GM12878 (cell line): ENCODE results near the gene TTLL3. TPM values are rescaled to one million over a fixed set of nuclear protein-coding genes. Genes with fewer than 3 reads are reported as not detected.
"Not testable (repeated sequence)": the region's sequence is repeated elsewhere in the genome, so short reads cannot be mapped to it uniquely, and the experiment has no call there.

Experiments
- ATAC-seq: fragments of 200-7000 bp; cut with Tn5 transposase; 3 replicates; pipeline ENCODE4 v1.9.1; 2020; ENCODE audit warnings: mild to moderate bottlenecking, moderate library complexity
- BruUV-seq: library from RNA; stranded (reverse); fragments of 400-500 nt; replicated peaks from 2 replicates; lab custom pipeline; 2021; lab: Mats Ljungman, UMichigan
- CTCF ChIA-PET: fragments of 300-600 bp; sonication (Branson Sonifier 250); formaldehyde crosslinking; extraction: SDS; loops from one replicate; lab custom pipeline; 2021; ENCODE audit warnings: inconsistent platforms; lab: Yijun Ruan, JAX
- POLR2A ChIA-PET: fragments of 350-600 bp; formaldehyde crosslinking; extraction: SDS; loops from one replicate; lab custom pipeline; 2021; ENCODE audit warnings: inconsistent platforms; lab: Charles Lee
- RAD21 ChIA-PET: fragments of 300-600 bp; sonication (Branson Sonifier 250); formaldehyde crosslinking; loops from one replicate; lab custom pipeline; 2023; ENCODE audit warnings: antibody characterized with exemption; ENCODE audit not compliant: unreplicated experiment; lab: Charles Lee
- SMC1A ChIA-PET: fragments of 300-600 bp; sonication (Branson Sonifier 250); formaldehyde crosslinking; loops from one replicate; lab custom pipeline; 2023; ENCODE audit not compliant: unreplicated experiment, uncharacterized antibody; lab: Charles Lee
- DNase-seq: peaks from one replicate; pipeline ENCODE4 v3.0.0-alpha.2; 2011; ENCODE audit warnings: low read depth, low spot score
- FAIRE-seq: peaks from 3 replicates; lab custom pipeline; 2011; peaks lifted over from hg19 to GRCh38; lab: Jason Lieb, UNC
- H2AFZ ChIP-seq: 2 replicates; pipeline ENCODE4 v1.6.0; 2011; ENCODE audit warnings: low read depth, low read length, control low read depth; ENCODE audit not compliant: control insufficient read depth
- H3K27ac ChIP-seq: 2 replicates; pipeline ENCODE4 v1.5.1; 2011; ENCODE audit warnings: control low read depth; ENCODE audit not compliant: control insufficient read depth, insufficient read depth
- H3K27me3 ChIP-seq, 2 experiments: replicated peaks in 1 of 2; 2 replicates each; pipeline versions ENCODE4 v1.6.0 to v1.6.1; 2011; ENCODE audit warnings: low read length in 1 of 2; ENCODE audit not compliant: control insufficient read depth in 2 of 2, insufficient read depth in 2 of 2
- H3K36me3 ChIP-seq, 2 experiments: 2 replicates each; pipeline ENCODE4 v1.5.1; 2011; ENCODE audit warnings: low read length in 1 of 2; ENCODE audit not compliant: control insufficient read depth in 2 of 2, insufficient read depth in 2 of 2
- H3K4me1 ChIP-seq: 2 replicates; pipeline ENCODE4 v1.6.1; 2011; ENCODE audit warnings: mild to moderate bottlenecking, low read length, moderate library complexity, mixed read lengths; ENCODE audit not compliant: control insufficient read depth, insufficient read depth
- H3K4me2 ChIP-seq: 2 replicates; pipeline ENCODE4 v1.6.0; 2011; ENCODE audit warnings: control low read depth; ENCODE audit not compliant: control insufficient read depth, insufficient read depth
- H3K4me3 ChIP-seq: fragments of 200-600 bp; sonication (generic); 2 replicates; pipeline ENCODE4 v1.5.1; 2016
- H3K79me2 ChIP-seq: 2 replicates; pipeline ENCODE4 v1.6.0; 2011; ENCODE audit warnings: low read length; ENCODE audit not compliant: control insufficient read depth, insufficient read depth
- H3K9ac ChIP-seq: 2 replicates; pipeline ENCODE4 v1.8.0; 2011; ENCODE audit warnings: low read length, control low read depth, mixed read lengths; ENCODE audit not compliant: control insufficient read depth, insufficient read depth
- H3K9me3 ChIP-seq: replicated peaks from 3 replicates; pipeline ENCODE4 v1.5.1; 2011; ENCODE audit warnings: mild to moderate bottlenecking, low read length; ENCODE audit not compliant: control insufficient read depth, insufficient read depth
- H4K20me1 ChIP-seq: 2 replicates; pipeline ENCODE4 v1.6.0; 2011; ENCODE audit not compliant: control insufficient read depth, insufficient read depth
- E4F1 ChIP-seq: fragments of 450-650 bp; IDR thresholded peaks from 2 replicates; pipeline ENCODE4 v1.6.1; 2018; ENCODE audit warnings: borderline replicate concordance, mild to moderate bottlenecking; ENCODE audit not compliant: partially characterized antibody
- FOXK2 ChIP-seq: fragments of 450-650 bp; IDR thresholded peaks from 2 replicates; pipeline ENCODE4 v1.6.1; 2017; ENCODE audit warnings: mild to moderate bottlenecking, moderate library complexity
- KDM1A ChIP-seq: fragments of 200-600 bp; sonication (generic); IDR thresholded peaks from 2 replicates; pipeline ENCODE4 v1.6.1; 2016; ENCODE audit warnings: borderline replicate concordance
- MLLT1 ChIP-seq: fragments of 450-650 bp; IDR thresholded peaks from 2 replicates; pipeline ENCODE4 v1.6.1; 2016; ENCODE audit warnings: mild to moderate bottlenecking
- NFIC ChIP-seq: IDR thresholded peaks from 2 replicates; pipeline ENCODE4 v1.6.1; 2012; ENCODE audit warnings: low read depth, mild to moderate bottlenecking, inconsistent platforms, low read length, moderate library complexity
- SUPT20H ChIP-seq: IDR thresholded peaks from 2 replicates; pipeline ENCODE4 v1.6.1; 2011; ENCODE audit warnings: low read depth, mild to moderate bottlenecking, low read length, moderate library complexity, borderline replicate concordance; ENCODE audit not compliant: control insufficient read depth
- WGBS: methylation state at CpG from one replicate; pipeline ENCODE4 v1.1.6; 2016; ENCODE audit warnings: low lambda C conversion rate; ENCODE audit not compliant: insufficient replicate concordance, insufficient coverage; ENCODE audit errors: missing lambda C conversion rate; 5-methylcytosine and 5-hydroxymethylcytosine counted together
- in situ Hi-C: fragments of 300-500 bp; cut with MboI; formaldehyde crosslinking; loops from 9 replicates; pipeline ENCODE4 v1.14.3; 2018; ENCODE audit warnings: mixed read lengths
- intact Hi-C: fragments of 100-400 bp; cut with micrococcal nuclease; formaldehyde crosslinking; loops from one replicate; pipeline ENCODE4 v1.14.2; 2022; ENCODE audit not compliant: unreplicated experiment
- polyA plus RNA-seq, 11 experiments: library from polyadenylated mRNA; depleted of rRNA in 4 of 11; unstranded in 6 of 11; stranded (reverse) in 5 of 11; fragments of >200 nt; fragmentation: Nextera tagmentation in 4 of 11; fragmentation: Illumina TruSeq in 1 of 11; extraction: Ambion mirVana in 4 of 11; extraction: Trizol in 1 of 11; gene quantifications; 1 replicate in 1 of 11; 2 replicates in 10 of 11; pipeline versions ENCODE4 v1.2.1 to v1.2.3, GENCODE V29; 2011 to 2016; ENCODE audit warnings: inconsistent platforms in 2 of 11, missing spikeins in 2 of 11, low read depth in 1 of 11
- total RNA-seq, 4 experiments: library from RNA; depleted of rRNA in 3 of 4; stranded (reverse); fragments of >200 nt in 3 of 4; fragmentation: Illumina TruSeq in 1 of 4; extraction: Trizol in 1 of 4; gene quantifications; 2 replicates each; pipeline versions ENCODE4 v1.2.1 to v1.2.3, GENCODE V29; 2013 to 2021

Gene TTLL3
- total and polyA plus RNA-seq, 10 of the 15 experiments (the other 5 are each of a cell fraction or from before 2014, with no cell fraction given), result 4.2 to 51.3 (median 18.9) TPM

- TF ChIP-seq E4F1 (no peak), KDM1A (no peak), MLLT1 (no peak), SUPT20H (no peak), NFIC (no peak), FOXK2 (no peak)
These were observed 54.3 kb downstream of the TTLL3 start (continued) for GRCh38 chr3:9864200-9864927.

- WGBS, result 65% methylated on average over 10 of the region's 10 CpGs
- RAD21 ChIA-PET, result interaction anchor here (0.6 to 0.7 kb wide), 2 partner anchors 28 to 133 kb away, joined by 3 read pairs; no protein-coding TSS in a partner anchor
- CTCF ChIA-PET, result interaction anchor here (1.0 to 2.7 kb wide), 4 partner anchors 12 to 68 kb away, joined by 3 to 6 read pairs (median 4); partner anchors contain the start of gene CRELD1
- H2AFZ ChIP-seq, FAIRE-seq, BruUV-seq, DNase-seq, H3K4me2 ChIP-seq, H3K27me3 ChIP-seq, H3K9ac ChIP-seq, H4K20me1 ChIP-seq, H3K27ac ChIP-seq, ATAC-seq, H3K79me2 ChIP-seq, H3K9me3 ChIP-seq, H3K36me3 ChIP-seq, H3K4me3 ChIP-seq, intact Hi-C loops, POLR2A ChIA-PET, in situ Hi-C loops, SMC1A ChIA-PET, H3K4me1 ChIP-seq: not testable (repeated sequence)
These were observed 55.1 kb downstream of the TTLL3 start for GRCh38 chr3:9865125-9865637.
